GM18498 (cell line): Measurements from ENCODE around the gene TPRG1.

Experiments used
- ATAC-seq: cut with Tn5 transposase; IDR thresholded peaks from one replicate; pipeline ENCODE4 v1.9.1; 2021; ENCODE audit warnings: mild to moderate bottlenecking, moderate library complexity; ENCODE audit not compliant: unreplicated experiment

Gene TPRG1

DNA sequence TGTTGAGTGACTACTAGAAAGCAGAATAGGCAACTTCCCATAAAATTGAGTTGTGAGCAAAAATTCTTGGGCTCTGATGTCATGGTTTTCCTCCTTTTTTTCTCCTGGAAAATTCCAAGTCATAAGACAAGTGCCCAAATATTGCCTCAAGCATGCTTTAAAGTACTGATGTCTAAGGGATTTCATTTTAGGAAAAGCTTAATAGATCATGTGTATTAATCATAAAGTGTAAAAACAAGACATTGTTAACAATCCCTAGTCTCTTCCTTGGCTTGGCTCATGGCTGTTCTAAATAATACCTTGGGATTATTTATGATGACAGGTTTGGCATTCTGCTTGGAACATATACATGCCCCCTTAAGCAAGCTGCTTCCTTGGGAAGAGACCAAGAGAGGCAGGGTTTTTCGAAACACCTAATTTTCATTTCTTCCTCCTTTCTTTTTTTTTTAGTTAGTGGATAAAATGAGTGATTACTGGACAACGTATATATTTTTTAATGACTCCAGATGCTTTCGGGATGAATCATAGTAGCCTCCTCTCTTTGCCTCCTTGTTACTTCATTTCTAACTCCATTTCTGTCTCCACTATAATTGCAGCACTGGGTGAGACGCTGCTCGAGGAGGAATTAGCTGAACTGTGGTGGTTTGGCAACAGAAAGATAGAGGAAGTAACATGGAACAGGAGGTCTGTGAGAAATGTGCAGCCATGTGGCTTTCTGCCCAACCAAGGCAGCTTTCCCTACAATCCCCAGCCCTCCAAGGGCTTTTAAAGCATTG, 104.9 kb downstream of the TPRG1 start:
- no peak for ATAC-seq

DNA sequence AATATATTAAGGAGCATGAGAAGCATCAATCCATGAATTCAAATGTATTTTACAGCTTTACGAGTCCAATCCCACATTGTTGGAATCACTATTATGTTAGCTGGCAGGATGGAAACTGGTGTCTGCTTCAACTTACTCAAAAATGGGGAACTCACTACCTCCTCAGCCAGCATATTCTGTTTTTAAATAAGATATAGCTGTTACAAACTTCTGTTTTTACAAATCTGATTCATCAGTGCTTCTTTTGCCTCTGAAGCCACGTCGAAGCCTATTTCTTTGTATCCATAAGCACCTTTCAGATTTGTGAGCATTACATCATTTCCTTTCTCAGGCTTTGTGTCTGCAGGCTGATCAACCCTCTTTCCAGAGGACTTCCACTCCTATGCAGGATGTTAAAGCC, 105.9 kb downstream of the TPRG1 start:
- no peak for ATAC-seq

DNA sequence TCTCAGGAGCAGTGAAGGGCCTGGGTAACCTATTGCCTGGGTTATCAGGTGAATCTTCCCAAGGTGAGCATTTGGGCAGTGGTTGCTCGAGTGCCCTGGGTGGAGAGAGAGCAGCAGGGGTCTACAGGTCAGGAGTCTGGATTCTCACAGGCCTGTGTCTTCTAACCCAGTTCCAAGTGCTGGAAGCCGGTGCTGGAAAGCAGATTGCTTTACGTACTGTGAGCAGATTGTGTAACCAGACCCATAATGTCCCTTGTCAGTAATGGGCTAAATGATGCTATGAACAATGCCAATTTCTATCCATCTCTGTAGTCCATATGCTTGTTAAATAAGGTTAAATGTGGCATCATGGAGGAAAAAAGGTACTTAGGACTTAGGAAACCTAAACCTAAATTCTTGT, 106.5 kb downstream of the TPRG1 start:
- no peak for ATAC-seq

DNA sequence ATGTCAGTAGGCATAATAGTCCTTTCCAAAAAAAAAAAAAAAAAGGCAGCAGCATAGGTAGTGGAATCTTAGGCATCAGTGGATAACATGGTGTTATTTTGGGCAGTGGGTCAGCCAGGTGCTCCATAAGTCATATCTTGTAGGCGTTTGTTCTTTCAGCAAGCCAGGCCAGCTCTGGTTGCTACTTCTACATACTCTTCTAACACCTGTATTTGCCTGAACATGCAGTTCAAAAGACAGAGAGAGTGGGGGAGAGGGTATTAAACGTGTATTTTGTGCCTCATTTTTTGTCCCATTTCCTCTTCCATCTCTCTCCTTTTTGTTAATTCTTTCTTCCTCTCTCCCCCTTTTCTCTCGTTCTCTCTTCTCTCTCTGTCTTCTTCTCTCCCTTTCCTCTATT, 110.4 kb downstream of the TPRG1 start:
- ATAC-seq = no peak

GRCh38 chr3:189282741-189283140, 111.0 kb downstream of the TPRG1 start:
- ATAC-seq = no peak

DNA sequence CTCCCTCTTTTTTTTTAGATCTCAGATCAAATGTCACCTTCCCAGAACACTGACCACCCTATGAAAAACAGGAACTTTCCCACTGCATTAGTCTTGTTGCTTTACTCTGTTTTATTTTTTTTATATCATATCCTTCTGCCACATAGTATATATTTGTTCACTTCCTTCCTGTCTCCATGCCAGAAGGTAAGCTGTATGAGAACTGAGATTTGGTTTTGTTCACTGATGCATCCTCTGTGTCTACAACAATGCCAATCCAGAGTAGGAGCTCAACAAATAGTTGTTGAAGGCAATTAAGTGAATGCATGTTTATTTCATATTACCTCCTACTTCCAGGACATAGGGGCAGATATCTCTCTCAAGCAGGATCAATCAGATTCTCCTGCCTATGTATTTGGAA, 114.4 kb downstream of the TPRG1 start:
- ATAC-seq = peak; percentile 44

DNA sequence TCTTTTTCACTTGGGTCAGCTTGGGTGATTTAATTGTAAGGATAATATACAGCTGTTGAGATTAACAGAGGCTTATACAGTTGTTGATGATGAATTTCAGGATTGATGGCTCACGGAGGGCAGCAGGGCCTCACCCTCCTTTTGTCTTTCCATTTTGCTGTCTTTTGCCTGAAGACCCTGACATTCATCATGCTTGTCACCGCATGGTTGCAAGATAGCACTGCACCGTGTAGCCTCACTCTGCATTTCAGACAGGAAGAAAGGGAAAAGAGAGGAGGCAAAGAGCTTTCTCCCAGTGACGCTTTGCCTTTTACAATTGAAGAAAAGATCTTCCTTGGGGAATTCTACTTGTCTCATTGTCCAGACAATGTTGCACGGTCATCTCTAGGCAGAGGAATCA, 115.1 kb downstream of the TPRG1 start:
- ATAC-seq = no peak

DNA sequence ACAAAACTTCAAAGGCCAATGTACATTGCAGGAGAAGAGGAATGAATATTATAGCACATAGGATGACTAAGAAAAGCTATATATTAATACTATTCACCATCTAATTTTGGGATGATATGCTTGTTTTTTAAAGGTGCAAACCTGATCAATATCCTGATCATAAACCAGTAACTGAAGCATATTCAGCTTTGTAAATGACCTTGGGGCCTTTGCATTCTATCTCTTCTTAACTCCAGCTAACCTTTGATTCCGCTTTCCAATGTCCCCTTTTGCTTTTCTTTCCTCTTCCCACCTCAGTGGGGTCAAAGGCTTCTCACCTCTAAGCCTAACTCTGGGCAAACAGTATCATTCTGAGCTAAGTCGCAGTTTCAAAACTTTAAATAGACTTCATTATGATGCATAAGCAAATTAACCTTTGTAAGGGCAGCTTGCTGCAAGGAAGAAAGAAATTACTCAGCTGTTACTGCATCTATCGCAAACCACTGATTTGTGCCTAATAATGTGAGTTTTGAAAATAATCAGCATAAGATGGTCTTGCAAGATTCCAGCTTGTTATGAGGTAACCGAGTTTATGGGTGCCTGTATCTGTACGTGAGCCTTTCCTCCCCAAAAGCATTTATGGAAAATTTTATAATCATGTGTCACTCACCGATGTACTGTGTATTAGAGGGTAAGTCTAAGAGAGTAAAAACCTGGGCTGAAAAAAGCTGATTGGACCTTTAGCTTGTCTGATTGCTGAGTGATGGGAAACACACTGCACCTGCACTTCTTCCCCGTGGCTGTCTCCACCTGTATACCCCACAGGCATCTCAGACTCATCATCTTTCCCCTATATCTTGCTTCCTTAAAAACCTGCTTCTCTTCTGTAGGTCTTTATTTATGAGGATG, 116.8 kb downstream of the TPRG1 start:
- peak; percentile 94 for ATAC-seq

DNA sequence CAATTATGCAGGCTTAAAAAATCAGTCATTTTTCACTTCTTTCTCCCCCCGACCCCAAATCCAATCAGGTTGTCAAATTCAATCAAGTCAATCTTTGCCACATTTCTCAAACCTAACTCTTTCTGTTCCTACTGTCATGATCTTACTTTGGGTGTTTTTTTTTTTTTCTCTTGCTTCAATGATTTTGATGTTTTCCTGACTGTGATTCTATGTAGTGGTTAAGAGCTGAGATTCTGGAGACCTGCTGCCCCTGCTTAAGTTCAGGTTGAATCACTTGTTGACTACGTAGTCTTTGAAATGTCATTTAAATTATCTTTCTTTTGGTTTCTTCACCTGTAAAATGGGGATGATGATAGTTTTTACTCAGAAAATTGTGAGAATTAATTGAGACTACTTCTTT, 117.5 kb downstream of the TPRG1 start:
- ATAC-seq = no peak

DNA sequence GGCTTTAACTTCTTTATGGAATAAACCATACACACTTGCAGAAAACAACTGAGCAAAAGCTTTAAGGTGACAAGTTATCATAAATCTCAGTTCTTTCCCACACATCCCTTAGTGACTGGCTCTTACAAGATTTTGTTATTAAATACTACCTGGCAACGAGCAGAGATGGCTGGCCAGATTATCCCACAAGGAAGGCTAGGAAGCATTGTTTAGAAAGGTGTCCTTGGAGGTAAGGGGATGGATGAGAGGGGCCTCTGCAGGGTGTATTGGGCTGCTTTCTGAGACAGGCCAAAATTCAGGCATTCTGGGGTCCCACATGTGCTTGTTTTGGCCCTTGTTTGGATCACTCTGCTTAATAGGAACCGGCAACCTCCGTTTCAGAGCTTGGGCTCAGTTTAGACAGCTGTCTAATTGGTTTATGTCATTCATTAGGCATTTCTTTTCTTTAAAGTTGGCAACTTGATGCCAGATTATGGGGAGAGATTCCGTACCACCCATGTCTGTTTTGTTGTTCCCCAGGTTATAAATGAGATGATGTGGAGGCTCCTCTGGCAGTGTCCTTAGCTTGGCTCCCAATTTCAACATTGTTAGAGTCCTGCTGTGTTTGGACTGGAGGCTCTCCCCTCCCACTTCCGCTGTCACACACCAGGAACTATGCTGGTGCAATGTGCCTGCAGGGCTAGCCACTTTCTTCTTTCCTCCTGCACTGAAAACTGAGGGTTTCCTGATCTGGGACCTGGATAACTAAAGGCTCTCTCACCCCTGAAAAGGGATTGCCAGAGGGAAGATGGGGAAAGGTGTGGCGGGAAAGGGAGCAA, 121.1 kb downstream of the TPRG1 start:
- ATAC-seq = no peak

DNA sequence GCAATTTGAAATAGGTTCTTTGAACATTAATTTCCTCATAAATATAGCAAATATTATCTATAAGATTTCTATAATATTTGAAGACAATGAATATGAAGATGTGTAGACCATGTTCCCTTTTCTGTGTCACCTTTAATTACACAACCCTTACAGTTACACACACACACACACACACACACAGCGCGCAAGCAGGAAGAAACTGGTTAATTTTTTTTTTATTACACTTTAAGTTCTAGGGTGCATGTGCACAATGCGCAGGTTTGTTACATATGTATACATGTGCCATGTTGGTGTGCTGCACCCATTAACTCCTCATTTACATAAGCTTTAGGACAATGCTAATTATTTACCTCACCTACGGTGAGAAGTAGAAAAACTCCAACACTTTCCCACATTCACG, 122.9 kb downstream of the TPRG1 start:
- ATAC-seq = no peak

GRCh38 chr3:189295089-189295488, 123.3 kb downstream of the TPRG1 start:
- no peak for ATAC-seq

- no peak for ATAC-seq
Observed at GRCh38 chr3:189297932-189298331, 126.2 kb downstream of the TPRG1 start.

DNA sequence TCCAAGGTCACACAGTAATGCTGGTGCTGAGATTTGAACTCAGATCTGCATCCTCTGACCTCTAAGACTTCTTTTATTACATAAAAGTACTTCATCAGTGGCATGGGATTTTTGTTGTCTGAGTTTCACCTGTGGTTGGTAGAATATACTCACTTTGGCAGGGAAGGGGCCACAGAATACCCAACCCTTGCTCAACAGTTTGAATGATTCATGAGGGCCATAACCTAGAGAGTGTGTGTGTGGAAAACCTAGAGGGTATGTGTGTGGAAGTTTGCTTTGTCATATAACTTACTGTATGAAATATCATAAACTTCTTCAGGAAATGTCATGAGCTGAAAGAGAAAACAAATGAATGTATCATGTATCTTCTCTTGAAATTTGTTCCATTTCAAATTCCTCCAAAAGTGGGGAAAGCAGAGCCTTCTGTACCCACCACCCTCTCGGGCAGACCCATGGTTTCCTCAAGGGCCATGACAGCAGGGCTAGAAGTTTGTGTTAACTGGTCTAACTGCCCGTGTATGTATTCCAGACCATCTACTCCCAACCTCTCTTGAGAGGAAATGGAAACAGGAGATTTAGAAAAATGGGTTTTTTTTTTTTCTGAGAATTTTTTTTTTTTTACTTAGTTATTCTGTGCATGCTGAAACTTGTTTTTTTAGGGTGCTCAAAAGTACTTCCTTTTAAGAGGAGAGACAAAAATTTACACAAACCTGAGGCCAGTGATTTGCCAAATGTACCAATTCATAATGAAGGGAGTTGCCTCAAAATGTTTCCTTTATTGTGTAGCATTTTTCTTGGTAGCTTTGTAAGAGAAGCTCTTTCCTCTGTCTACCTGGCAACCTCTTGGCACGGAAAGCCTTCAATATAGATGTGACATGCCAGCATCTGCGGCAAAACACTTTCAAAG, 127.0 kb downstream of the TPRG1 start:
- no peak for ATAC-seq

DNA sequence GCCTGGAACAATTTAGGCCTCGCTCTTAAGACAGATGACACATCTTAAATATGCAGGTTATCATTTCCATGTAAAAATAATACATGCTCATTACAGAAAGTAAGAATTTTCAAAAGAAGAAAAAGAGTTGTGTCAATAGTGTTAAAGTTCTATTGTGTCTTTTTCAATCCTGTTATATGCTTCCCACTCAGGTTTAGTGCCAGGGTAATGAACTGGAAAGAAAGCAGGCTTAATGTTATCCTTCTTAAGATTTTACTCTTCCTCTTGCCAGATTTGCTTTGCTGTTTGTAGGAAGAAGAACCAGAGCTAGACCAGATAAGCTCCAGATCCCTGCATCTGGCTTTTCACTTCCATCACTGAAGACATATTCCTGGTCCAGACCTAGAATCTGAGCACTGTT, 128.6 kb downstream of the TPRG1 start:
- ATAC-seq = no peak

DNA sequence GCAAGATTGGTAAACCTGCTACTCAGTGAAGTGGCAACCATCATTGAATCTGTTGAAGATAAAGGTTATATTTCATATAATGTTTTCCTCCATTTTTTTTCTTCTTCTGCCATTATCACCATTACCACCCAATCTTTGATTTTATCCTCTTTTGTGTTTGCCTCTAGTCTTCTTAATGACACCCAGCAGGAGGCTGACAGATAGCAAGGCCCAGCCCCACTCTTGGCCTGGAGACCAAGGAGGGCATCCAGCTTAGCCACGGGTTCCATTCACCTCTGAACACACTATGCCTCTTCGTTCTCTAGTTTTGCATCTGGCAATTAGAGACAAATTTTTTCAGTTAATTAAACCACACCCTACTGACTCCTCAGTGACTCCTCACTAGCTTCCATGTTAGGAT, 129.7 kb downstream of the TPRG1 start:
- ATAC-seq = no peak

GRCh38 chr3:189303584-189303983, 131.8 kb downstream of the TPRG1 start:
- ATAC-seq = no peak

GRCh38 chr3:189304465-189305351, 132.9 kb downstream of the TPRG1 start:
- peak; percentile 10 for ATAC-seq

- ATAC-seq = peak; percentile 49
Observed at GRCh38 chr3:189305412-189305811, 133.6 kb downstream of the TPRG1 start.
